ENCODE results near the gene COPS6. TPM values are rescaled to one million over a fixed set of nuclear protein-coding genes. Genes with fewer than 3 reads are reported as not detected.
A peak's percentile ranks its signal among the peaks of the same experiment; 100 is the strongest.

The COPS6 gene
- polyA plus RNA-seq, 1 experiment, result 234 TPM

- Histone ChIP-seq H3K36me3 (ENCODE audit: control insufficient read depth, insufficient read depth, low read length) (peaks cover 33% of the 10 kb centered on the region), H3K27me3 (ENCODE audit: control insufficient read depth, insufficient read depth, low read length) (no peaks in the 10 kb centered on the region), H3K4me3 (ENCODE audit: low read depth, low read length) (no peak overlapping the region)
- ChIA-PET POLR2A (no interaction called here), CTCF (no interaction called here)
- TF ChIP-seq CTCF (IDR thresholded peaks at IDR 0.05; ENCODE audit: insufficient read depth, low read depth, low read length), result no peak
- DNase-seq (ENCODE audit: low read depth), result no peak
Measured at GRCh38 chr7:100107125-100107737, 18.5 kb downstream of the COPS6 start.

- ChIA-PET CTCF (no interaction called here), POLR2A (no interaction called here)
- Histone ChIP-seq H3K36me3 (ENCODE audit: control insufficient read depth, insufficient read depth, low read length) (peaks cover 38% of the 10 kb centered on the region), H3K27me3 (ENCODE audit: control insufficient read depth, insufficient read depth, low read length) (no peaks in the 10 kb centered on the region), H3K4me3 (ENCODE audit: low read depth, low read length) (no peak overlapping the region)
- TF ChIP-seq CTCF (IDR thresholded peaks at IDR 0.05; ENCODE audit: insufficient read depth, low read depth, low read length), result no peak
- no peak for DNase-seq (ENCODE audit: low read depth)
Measured at GRCh38 chr7:100107890-100108289, 19.1 kb downstream of the COPS6 start.

GRCh38 chr7:100109521-100110163, 20.9 kb downstream of the COPS6 start:
- peaks cover 44% of the 10 kb centered on the region for H3K36me3 ChIP-seq (ENCODE audit: control insufficient read depth, insufficient read depth, low read length)
- ChIA-PET CTCF (interaction anchor here (0.6 kb wide), 1 partner anchor 17 kb away, joined by 3 read pairs; the partner anchor contains the start of gene MBLAC1), POLR2A (interaction anchor here (0.6 kb wide), 1 partner anchor 88 kb away, joined by 7 read pairs; no protein-coding TSS in a partner anchor)
- no peak overlapping the region for H3K4me3 ChIP-seq (ENCODE audit: low read depth, low read length)
- H3K27me3 ChIP-seq (ENCODE audit: control insufficient read depth, insufficient read depth, low read length), result no peaks in the 10 kb centered on the region
- no peak for DNase-seq (ENCODE audit: low read depth)
- 0 out of 2 replicates have a peak, but pooled peaks have one; percentile 5 for TF ChIP-seq CTCF (IDR thresholded peaks at IDR 0.05; ENCODE audit: insufficient read depth, low read depth, low read length)

GRCh38 chr7:100111156-100111555, 22.4 kb downstream of the COPS6 start:
- DNase-seq (ENCODE audit: low read depth), result no peak
- POLR2A ChIA-PET, result no interaction called here
- CTCF ChIA-PET, result interaction anchor here (1.7 kb wide), 1 partner anchor 9 kb away, joined by 6 read pairs; the partner anchor contains the start of genes AP4M1 and MCM7
- H3K36me3 ChIP-seq (ENCODE audit: control insufficient read depth, insufficient read depth, low read length), result peaks cover 41% of the 10 kb centered on the region
- no peak overlapping the region for H3K4me3 ChIP-seq (ENCODE audit: low read depth, low read length)
- no peak for TF ChIP-seq CTCF (IDR thresholded peaks at IDR 0.05; ENCODE audit: insufficient read depth, low read depth, low read length)
- H3K27me3 ChIP-seq (ENCODE audit: control insufficient read depth, insufficient read depth, low read length), result no peaks in the 10 kb centered on the region

- Histone ChIP-seq H3K4me3 (ENCODE audit: low read depth, low read length) (no peak overlapping the region), H3K27me3 (ENCODE audit: control insufficient read depth, insufficient read depth, low read length) (no peaks in the 10 kb centered on the region), H3K36me3 (ENCODE audit: control insufficient read depth, insufficient read depth, low read length) (peaks cover 37% of the 10 kb centered on the region)
- no peak for DNase-seq (ENCODE audit: low read depth)
- CTCF ChIA-PET, result interaction anchor here (0.8 to 1.7 kb wide), 2 partner anchors 10 to 44 kb away, joined by 3 to 6 read pairs; partner anchors contain the start of genes AP4M1 and MCM7
- POLR2A ChIA-PET, result no interaction called here
- no peak for TF ChIP-seq CTCF (IDR thresholded peaks at IDR 0.05; ENCODE audit: insufficient read depth, low read depth, low read length)
Measured at GRCh38 chr7:100111914-100112313, 23.1 kb downstream of the COPS6 start.

Data from BJ (cell line).